Gastroesophageal sphincter (tissue), 4 donors: ENCODE data around the gene RNF212. TPM values are rescaled to one million over a fixed set of nuclear protein-coding genes. Genes with fewer than 3 reads are reported as not detected.

ENCODE experiments used
- ATAC-seq: fragments of 150-250 bp; one replicate; pipeline ENCODE4 v1.9.1; 2016; ENCODE audit warnings: mild to moderate bottlenecking, moderate library complexity
- H3K27ac ChIP-seq, 4 donors: fragments of 200-600 bp; sonication (generic) in 3 of 4; 1 replicate in 3 of 4; 2 replicates in 1 of 4; pipeline ENCODE4 v1.5.1; 2016 to 2019
- H3K27me3 ChIP-seq: fragments of 200-600 bp; sonication (generic); one replicate; pipeline ENCODE4 v1.5.1; 2019
- H3K36me3 ChIP-seq, 2 donors: fragments of 200-600 bp; sonication (generic); one replicate each; pipeline ENCODE4 v1.5.1; 2019; ENCODE audit warnings: control low read depth in 1 of 2
- H3K4me1 ChIP-seq, 3 donors: fragments of 200-600 bp; sonication (generic); 1 replicate in 2 of 3; 2 replicates in 1 of 3; pipeline ENCODE4 v1.5.1; 2016 to 2019; ENCODE audit warnings: control low read depth in 2 of 3
- H3K4me3 ChIP-seq, 2 donors: fragments of 200-600 bp; sonication (generic); one replicate each; pipeline ENCODE4 v1.5.1; 2019; ENCODE audit warnings: mild to moderate bottlenecking in 1 of 2, moderate library complexity in 1 of 2
- H3K9me3 ChIP-seq, 3 donors: fragments of 200-600 bp; sonication (generic); one replicate each; pipeline ENCODE4 v1.5.1; 2017 to 2019; ENCODE audit warnings: control low read depth in 2 of 3
- CTCF ChIP-seq, 4 experiments: fragments of 200-600 bp in 2 of 4; fragments of 450-650 bp in 2 of 4; sonication (generic) in 1 of 4; IDR thresholded peaks; one replicate each; pipeline ENCODE4 v1.5.1; 2017 to 2019; ENCODE audit warnings: antibody characterized with exemption in 4 of 4, mild to moderate bottlenecking in 2 of 4, moderate library complexity in 2 of 4
- EP300 ChIP-seq: sonication (generic); formaldehyde crosslinking; IDR thresholded peaks from one replicate; pipeline ENCODE4 v1.6.1; 2017; ENCODE audit warnings: antibody characterized with exemption, mild to moderate bottlenecking
- POLR2A ChIP-seq, 2 donors: fragments of 450-650 bp; IDR thresholded peaks; one replicate each; pipeline ENCODE4 v1.6.1; 2017; ENCODE audit warnings: antibody characterized with exemption in 2 of 2, mild to moderate bottlenecking in 2 of 2, moderate library complexity in 1 of 2
- POLR2AphosphoS5 ChIP-seq: sonication (generic); formaldehyde crosslinking; IDR thresholded peaks from one replicate; pipeline ENCODE4 v1.6.1; 2017; ENCODE audit warnings: antibody characterized with exemption
- WGBS, 2 donors: methylation state at CpG; one replicate each; pipeline ENCODE4 v1.1.5; 2018; ENCODE audit warnings: low coverage in 1 of 2; 5-methylcytosine and 5-hydroxymethylcytosine counted together
- total RNA-seq, 4 donors: library from RNA; depleted of rRNA; stranded (reverse); fragments of >200 nt; gene quantifications; one replicate each; pipeline ENCODE4 v1.1.0, GENCODE V29; 2016

The RNF212 gene
- total RNA-seq, 4 donors from 2014 or later: 1.5 to 6.9 (median 4.6) TPM

GRCh38 chr4:1150875-1151274 is 37.5 kb upstream of the RNF212 start:
- no peak for ATAC-seq
- WGBS, 2 donors: no CpG with 5 or more reads among the region's 3 CpGs

GRCh38 chr4:1139860-1140259 is 26.5 kb upstream of the RNF212 start:
- H3K4me3 ChIP-seq: no peak overlapping the region
- no peaks in the 10 kb centered on the region for H3K9me3 ChIP-seq
- H3K4me1 ChIP-seq: no peaks in the 10 kb centered on the region
- 73 to 80% methylated on average over 1 of the region's 1 CpG for WGBS, 2 donors
- TF ChIP-seq EP300 (no peak), POLR2AphosphoS5 (no peak), POLR2A (IDR thresholded peaks at IDR 0.05) (no peak), CTCF (IDR thresholded peaks at IDR 0.05) (no peak)
- no peak overlapping the region for H3K27ac ChIP-seq
- no peak for ATAC-seq
- H3K27me3 ChIP-seq: no peaks in the 10 kb centered on the region
- H3K36me3 ChIP-seq: no peaks in the 10 kb centered on the region

More at GRCh38 chr4:1150875-1151274, 37.5 kb upstream of the RNF212 start:
- H3K4me3 ChIP-seq: no peak overlapping the region
- TF ChIP-seq POLR2A (IDR thresholded peaks at IDR 0.05) (no peak), POLR2AphosphoS5 (no peak), EP300 (no peak)
- no peaks in the 10 kb centered on the region for H3K9me3 ChIP-seq
- peaks cover 0 to 20% (median 6%) of the 10 kb centered on the region in 3 donors for H3K4me1 ChIP-seq
- peaks cover 14% of the 10 kb centered on the region for H3K27me3 ChIP-seq
- no peak overlapping the region for H3K27ac ChIP-seq
- no peaks in the 10 kb centered on the region for H3K36me3 ChIP-seq

- no peak for ATAC-seq
- Histone ChIP-seq H3K4me1 (no peaks in the 10 kb centered on the region), H3K27ac (no peak overlapping the region), H3K9me3 (no peaks in the 10 kb centered on the region), H3K27me3 (peaks cover 5% of the 10 kb centered on the region), H3K4me3 (no peak overlapping the region), H3K36me3 (no peaks in the 10 kb centered on the region)
- no peak for TF ChIP-seq CTCF (IDR thresholded peaks at IDR 0.05)
- no peak for TF ChIP-seq POLR2AphosphoS5
- no peak for TF ChIP-seq POLR2A (IDR thresholded peaks at IDR 0.05)
- no peak for TF ChIP-seq EP300
- 69 to 87% methylated on average over 2 of the region's 2 CpGs for WGBS, 2 donors
Observed at GRCh38 chr4:1137850-1138249, 24.5 kb upstream of the RNF212 start.

GRCh38 chr4:1137063-1137776 is 23.9 kb upstream of the RNF212 start:
- TF ChIP-seq EP300: no peak
- TF ChIP-seq POLR2AphosphoS5: no peak
- TF ChIP-seq CTCF (IDR thresholded peaks at IDR 0.05): no peak
- TF ChIP-seq POLR2A (IDR thresholded peaks at IDR 0.05): no peak
- H3K9me3 ChIP-seq: no peaks in the 10 kb centered on the region
- no peaks in the 10 kb centered on the region for H3K36me3 ChIP-seq
- H3K27ac ChIP-seq: no peak overlapping the region
- no peaks in the 10 kb centered on the region for H3K4me1 ChIP-seq
- ATAC-seq: no peak
- no peak overlapping the region for H3K4me3 ChIP-seq
- WGBS, 2 donors: 76 to 79% methylated on average over 8 of the region's 8 CpGs
- H3K27me3 ChIP-seq: peaks cover 5% of the 10 kb centered on the region

GRCh38 chr4:1136048-1136447 is 22.7 kb upstream of the RNF212 start:
- Histone ChIP-seq H3K27ac (no peak overlapping the region), H3K27me3 (peaks cover 5% of the 10 kb centered on the region), H3K4me3 (no peak overlapping the region), H3K36me3 (no peaks in the 10 kb centered on the region), H3K4me1 (no peaks in the 10 kb centered on the region), H3K9me3 (no peaks in the 10 kb centered on the region)
- 22 to 56% methylated on average over 3 to 4 of the region's 4 CpGs for WGBS, 2 donors
- no peak for TF ChIP-seq EP300
- TF ChIP-seq CTCF (IDR thresholded peaks at IDR 0.05): no peak
- no peak for TF ChIP-seq POLR2A (IDR thresholded peaks at IDR 0.05)
- TF ChIP-seq POLR2AphosphoS5: no peak
- no peak for ATAC-seq
